Suppressor macrophage (primary cell): ENCODE data around the gene CAPRIN2.

ENCODE experiments used
- DNase-seq, 4 experiments: peaks; one replicate each; pipeline ENCODE4 v3.0.0-alpha.2; 2020 to 2022

Gene CAPRIN2

GRCh38 chr12:30757316-30757715 lies 2.6 kb upstream of the CAPRIN2 start:
- no peak for DNase-seq

GRCh38 chr12:30756074-30756473 lies 1.3 kb upstream of the CAPRIN2 start:
- DNase-seq = no peak

- no peak for DNase-seq
Observed at GRCh38 chr12:30755395-30755762, 628 bp upstream of the CAPRIN2 start.

GRCh38 chr12:30754383-30754749 lies 385 bp downstream of the CAPRIN2 start:
- DNase-seq = no peak

GRCh38 chr12:30753751-30754382 lies 884 bp downstream of the CAPRIN2 start:
- peak in 3 of 4 experiments; percentile 3 to 27 (median 11) for DNase-seq

GRCh38 chr12:30753233-30753632 lies 1.5 kb downstream of the CAPRIN2 start:
- DNase-seq = peak in 3 of 4 experiments; percentile 24 to 31 (median 26)

DNA sequence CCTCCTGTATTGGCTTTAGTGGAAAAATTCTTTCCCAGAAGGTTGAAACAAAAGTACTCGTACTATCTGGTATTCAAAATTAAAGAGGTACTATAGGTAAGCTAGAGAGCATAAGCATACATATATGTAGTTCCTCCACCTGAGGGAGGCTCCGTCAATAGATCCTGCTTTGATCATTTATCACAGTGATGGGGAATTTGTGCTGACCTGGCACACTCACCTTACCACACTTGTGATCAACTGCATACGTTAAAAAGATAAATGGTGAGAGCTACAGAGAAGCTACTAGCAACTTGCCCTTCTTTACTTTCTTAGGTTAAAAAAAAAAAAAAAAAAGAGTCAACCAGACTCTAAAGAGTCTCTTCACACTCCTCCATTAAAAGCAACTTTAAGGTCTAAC lies 2.5 kb downstream of the CAPRIN2 start:
- DNase-seq = no peak

DNA sequence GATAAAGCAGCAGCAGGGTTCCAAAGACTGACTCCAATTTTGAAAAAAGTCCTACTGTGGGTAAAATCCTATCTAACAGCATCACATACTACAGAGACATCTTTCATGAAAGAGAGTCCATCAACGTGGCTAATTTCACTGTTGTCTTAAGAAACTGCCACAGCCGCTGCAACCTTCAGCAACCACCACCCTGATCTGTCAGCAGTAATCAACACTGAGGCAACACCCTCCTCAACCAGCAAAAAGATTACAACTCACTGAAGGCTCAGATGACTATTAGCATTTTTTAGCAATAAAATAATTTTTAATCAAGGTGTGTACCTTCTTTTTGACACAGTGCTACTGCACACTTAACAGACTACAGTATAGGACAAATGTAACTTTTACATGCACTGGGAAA lies 6.6 kb downstream of the CAPRIN2 start:
- DNase-seq = no peak

- DNase-seq = no peak
Observed at GRCh38 chr12:30746190-30746589, 8.6 kb downstream of the CAPRIN2 start.

DNA sequence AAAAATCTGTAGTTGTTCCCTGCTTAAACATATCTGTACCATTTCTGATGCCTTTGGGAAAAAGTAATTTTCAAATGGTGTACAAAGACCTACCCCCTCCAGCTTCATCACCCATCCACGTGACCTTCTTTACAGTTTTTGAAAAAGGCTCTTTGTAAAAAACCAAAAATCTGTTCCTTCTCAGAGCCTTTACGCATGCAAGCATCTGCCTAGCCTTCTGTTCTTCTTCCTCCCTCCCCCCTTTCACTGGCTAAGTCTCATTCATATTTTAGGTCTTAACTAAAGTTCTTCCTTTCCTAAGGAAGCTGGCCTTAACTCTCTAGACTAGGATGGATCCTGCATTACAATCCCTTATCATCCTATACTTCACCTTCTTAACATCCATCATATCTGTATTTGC lies 10.4 kb downstream of the CAPRIN2 start:
- no peak for DNase-seq

- DNase-seq = no peak
Observed at GRCh38 chr12:30740274-30740673, 14.5 kb downstream of the CAPRIN2 start.

- DNase-seq = no peak
Observed at GRCh38 chr12:30739020-30739419, 15.7 kb downstream of the CAPRIN2 start.

- no peak for DNase-seq
Observed at GRCh38 chr12:30732954-30733637, 21.7 kb downstream of the CAPRIN2 start.

GRCh38 chr12:30730011-30730410 lies 24.7 kb downstream of the CAPRIN2 start:
- DNase-seq = no peak

DNA sequence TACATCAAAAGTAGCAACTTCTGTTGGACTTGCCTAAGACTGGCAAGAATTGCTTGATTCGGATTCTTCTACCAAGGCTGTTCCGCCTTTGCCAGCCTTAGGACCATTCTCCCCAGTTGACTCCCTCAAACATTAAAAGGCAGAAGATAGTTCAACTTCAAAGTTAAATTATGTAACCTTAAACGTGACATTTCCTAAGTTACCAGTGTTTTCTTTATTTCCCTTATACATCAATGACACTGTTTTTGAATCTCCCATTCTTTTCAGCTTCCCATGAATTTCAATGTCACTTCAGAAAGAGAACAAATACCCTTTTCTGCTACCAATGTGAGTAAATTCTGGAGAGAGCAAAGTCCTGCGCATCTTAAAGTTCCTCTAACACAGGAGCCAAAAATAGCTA lies 25.2 kb downstream of the CAPRIN2 start:
- no peak for DNase-seq

DNA sequence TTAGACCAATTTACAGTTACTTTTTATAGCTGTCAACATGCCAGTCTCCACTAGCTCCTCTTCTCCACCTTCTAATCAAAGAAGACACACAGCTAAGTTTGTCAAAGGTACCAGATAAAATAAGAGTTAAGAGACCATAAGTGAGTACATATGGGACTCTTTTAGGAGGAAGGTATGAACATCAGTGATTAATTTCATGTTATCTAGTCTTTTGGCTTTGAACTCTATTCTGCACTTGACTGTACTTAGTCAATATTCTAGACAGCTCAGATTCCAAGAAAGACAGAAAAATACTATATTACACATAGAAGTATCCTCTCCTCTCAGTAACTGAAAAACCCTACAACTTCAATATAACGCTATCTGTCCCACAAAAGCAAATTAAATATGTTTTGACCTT lies 28.1 kb downstream of the CAPRIN2 start:
- no peak for DNase-seq

DNA sequence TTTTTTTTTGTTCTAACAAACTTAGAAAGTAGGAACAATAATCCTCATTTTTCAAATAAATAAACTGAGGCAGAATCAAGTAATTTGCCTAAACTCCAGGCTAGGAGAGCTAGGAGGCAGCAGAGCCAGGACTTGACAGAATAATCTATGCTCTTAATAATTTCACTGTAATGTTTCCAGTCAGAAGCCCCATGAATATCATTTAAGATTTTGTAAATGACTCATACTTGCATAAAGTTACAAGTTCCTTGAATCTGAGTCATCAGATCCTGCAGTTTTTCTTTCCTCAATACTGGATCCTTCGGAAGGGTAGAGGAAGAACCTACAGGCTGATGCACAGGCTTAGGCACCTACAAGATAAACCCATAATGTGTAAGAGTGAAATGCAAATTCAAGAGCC lies 29.0 kb downstream of the CAPRIN2 start:
- peak in 1 of 4 experiments; percentile 8 for DNase-seq

- no peak for DNase-seq
Observed at GRCh38 chr12:30719060-30719459, 35.7 kb downstream of the CAPRIN2 start.

- DNase-seq = no peak
Observed at GRCh38 chr12:30707613-30708342, 47.0 kb downstream of the CAPRIN2 start.

- no peak for DNase-seq
Observed at GRCh38 chr12:30706476-30706875, 48.3 kb downstream of the CAPRIN2 start.

- DNase-seq = no peak
Observed at GRCh38 chr12:30701056-30701455, 53.7 kb downstream of the CAPRIN2 start.

DNA sequence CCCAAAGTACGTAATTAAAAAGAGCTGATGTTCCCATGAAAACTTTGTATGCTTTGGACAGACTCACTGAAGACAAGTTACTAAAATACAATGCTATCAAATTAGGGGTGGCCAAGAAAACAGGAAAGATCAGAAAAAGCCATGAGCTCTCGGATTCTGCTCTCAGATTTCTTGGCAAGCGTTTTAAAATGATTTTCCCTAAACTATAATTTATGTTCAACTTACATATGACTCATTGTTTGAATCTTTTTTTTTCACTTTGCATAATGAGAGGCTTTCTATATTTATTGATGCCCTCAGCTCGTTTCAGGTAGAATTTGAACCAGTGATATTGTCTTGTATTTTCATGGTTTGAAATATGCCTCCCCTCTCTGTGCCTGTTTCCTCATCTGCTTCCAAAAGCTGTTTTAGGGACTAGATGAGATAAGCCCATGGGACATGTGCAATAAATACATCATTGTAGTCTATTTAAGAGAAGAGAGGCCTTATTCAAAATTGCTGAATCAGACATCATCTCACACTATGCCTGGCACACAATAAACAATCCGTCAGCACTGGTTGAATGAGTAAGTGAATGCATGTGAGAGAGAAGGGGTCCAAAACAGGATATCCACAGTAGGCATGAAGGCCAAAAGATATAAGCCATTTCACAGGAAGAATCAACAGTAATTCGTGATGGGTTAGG lies 54.4 kb downstream of the CAPRIN2 start:
- DNase-seq = no peak

DNA sequence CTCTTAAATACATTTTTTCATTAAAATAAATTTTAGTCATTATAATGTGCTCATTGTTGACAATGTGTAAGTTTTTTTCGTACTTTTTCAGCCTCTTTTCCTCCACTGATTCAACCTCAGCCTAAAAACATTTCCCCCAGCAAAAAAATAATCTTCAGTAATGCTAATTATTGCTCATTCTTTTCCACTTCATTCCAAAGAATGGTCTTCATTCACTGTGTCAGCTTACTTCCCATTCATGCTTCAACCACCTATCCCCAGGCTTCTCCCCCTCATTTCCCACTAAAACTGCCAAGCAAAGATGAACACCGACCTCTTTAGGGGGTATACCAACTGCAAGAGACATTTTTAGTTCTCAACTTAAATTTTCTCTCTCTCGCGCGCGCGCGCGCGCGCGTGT lies 56.4 kb downstream of the CAPRIN2 start:
- DNase-seq = no peak
